Left cardiac atrium (tissue), 4 donors: Measurements from ENCODE around the gene ANO4. TPM values are rescaled to one million over a fixed set of nuclear protein-coding genes. Genes with fewer than 3 reads are reported as not detected.

ENCODE experiments used
- ATAC-seq, 2 donors: fragments of 200-7000 bp; cut with Tn5 transposase; one replicate each; pipeline ENCODE4 v1.9.1; 2020; ENCODE audit warnings: mild to moderate bottlenecking in 2 of 2, moderate library complexity in 2 of 2
- DNase-seq: peaks from one replicate; pipeline ENCODE4 v3.0.0-alpha.2; 2020
- intact Hi-C, 2 donors: fragments of 100-400 bp; cut with DNase I; formaldehyde crosslinking; loops; one replicate each; pipeline versions ENCODE4 v1.14.1 to v1.15.1; 2022 to 2023
- total RNA-seq, 2 donors: library from RNA; stranded (reverse); fragmentation: NEBNext Ultra II Directional; extraction: Animal tissue kit (Norgen Biotek cat#: 25700); gene quantifications; one replicate each; pipeline ENCODE4 v1.2.1, GENCODE V29; 2021
- donor health status: DM: no; HTN: yes; CAD: no.
- donor health status: DM: no; HTN: yes; CAD: no; lungs with severe emphysema.
- donor health status: DM: yes; HTN: yes; CAD: no.
- donor health status: Dilated cardiomyopathy.

ANO4 gene
- total RNA-seq, 2 donors from 2014 or later = 0.29 to 0.71 TPM

- intact Hi-C loops = no loop called here
- DNase-seq = no peak
- no peak for ATAC-seq
Measured at GRCh38 chr12:101013993-101014392, 219.4 kb downstream of the ANO4 start.

- intact Hi-C loops = no loop called here
- no peak for DNase-seq
- no peak for ATAC-seq
Measured at GRCh38 chr12:101015044-101015443, 220.5 kb downstream of the ANO4 start.

DNA sequence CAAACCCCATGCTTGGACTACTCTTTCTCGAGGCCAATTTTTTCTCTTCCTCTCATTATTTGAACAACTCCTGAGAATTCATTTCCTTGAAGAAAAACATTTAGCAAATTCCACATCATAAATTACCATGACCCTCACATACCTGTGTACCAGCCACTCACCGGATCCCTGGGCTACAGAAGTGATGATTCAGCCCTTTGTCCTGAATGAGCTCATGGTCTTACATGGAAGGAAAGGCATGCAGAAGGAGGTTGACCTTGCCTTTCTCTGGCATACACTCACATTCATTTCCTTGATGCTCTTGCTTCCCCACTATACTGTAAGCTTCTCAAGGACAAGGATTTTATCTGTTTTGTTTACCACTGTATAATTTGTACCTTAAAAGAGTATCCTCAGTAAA lies 224.0 kb downstream of the ANO4 start:
- intact Hi-C loops = no loop called here
- no peak for DNase-seq
- peak in 1 of 2 donors; percentile 88 for ATAC-seq

DNA sequence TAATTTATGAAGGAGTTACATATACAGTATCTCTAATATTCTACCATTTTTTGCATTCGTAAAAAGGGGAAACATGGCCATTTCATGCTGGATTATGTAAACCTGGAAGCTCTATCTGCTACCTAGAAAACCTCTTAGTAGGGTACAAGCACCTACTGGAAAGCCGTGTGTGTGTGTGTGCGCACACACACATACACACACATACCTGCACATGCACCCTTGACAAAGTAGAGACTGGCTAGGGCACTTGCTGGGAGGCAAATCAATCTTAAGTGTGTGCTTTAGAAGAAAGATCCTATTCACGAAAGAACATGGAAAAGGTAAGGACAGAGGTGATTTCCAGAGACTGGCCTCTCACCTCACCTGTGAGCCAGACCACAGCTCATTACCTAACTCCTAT lies 224.6 kb downstream of the ANO4 start:
- ATAC-seq (no peak), DNase-seq (no peak)
- intact Hi-C loops = no loop called here

GRCh38 chr12:101019667-101020066 lies 225.1 kb downstream of the ANO4 start:
- no peak for ATAC-seq
- intact Hi-C loops = no loop called here
- DNase-seq = no peak

GRCh38 chr12:101021442-101021841 lies 226.9 kb downstream of the ANO4 start:
- intact Hi-C loops = no loop called here
- DNase-seq = no peak
- ATAC-seq = no peak

DNA sequence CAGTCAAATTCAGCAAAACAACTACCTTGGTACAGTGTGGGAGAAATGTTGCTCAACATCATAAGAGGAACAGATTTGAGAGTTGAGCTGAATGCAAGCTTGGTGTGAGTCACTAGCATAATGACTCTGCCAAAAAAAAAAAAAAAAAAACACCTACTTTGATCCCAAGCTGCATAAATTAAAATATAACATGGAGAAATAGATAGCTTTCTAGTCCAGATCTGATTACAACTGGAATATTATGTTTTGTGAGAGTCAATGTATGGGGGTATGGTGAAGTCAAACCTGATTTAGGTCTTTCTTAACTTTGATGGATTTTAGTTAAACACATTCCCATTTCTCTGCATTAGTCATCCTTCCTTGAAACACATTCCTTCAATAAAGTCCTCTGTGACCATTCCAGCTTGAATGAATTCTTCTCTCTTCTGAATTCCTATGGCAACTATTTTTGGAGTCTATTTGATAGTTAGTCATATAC lies 227.4 kb downstream of the ANO4 start:
- ATAC-seq (peak in 1 of 2 donors; percentile 95), DNase-seq (no peak)
- intact Hi-C loops = no loop called here

GRCh38 chr12:101027200-101027599 lies 232.6 kb downstream of the ANO4 start:
- ATAC-seq (no peak), DNase-seq (no peak)
- intact Hi-C loops = no loop called here

DNA sequence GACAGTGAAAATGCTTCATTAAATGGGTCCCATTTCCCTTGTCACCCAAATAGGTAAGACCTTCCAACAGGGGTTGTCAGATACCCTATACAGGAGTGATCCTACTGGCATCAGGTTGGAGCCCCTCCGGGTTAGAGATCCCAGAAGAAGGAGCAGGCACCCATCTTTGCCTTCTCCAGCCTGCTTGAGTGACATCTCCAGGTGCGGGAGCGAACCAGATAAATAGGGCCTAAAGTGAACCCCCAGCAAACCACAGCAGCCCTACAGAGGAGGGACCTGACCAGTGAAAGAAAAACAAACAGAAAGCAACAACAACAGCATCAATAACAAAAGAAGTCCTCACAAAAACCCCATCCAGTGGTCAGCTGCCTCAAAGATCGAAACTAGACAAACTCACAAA lies 233.2 kb downstream of the ANO4 start:
- intact Hi-C loops = no loop called here
- ATAC-seq = no peak
- no peak for DNase-seq

DNA sequence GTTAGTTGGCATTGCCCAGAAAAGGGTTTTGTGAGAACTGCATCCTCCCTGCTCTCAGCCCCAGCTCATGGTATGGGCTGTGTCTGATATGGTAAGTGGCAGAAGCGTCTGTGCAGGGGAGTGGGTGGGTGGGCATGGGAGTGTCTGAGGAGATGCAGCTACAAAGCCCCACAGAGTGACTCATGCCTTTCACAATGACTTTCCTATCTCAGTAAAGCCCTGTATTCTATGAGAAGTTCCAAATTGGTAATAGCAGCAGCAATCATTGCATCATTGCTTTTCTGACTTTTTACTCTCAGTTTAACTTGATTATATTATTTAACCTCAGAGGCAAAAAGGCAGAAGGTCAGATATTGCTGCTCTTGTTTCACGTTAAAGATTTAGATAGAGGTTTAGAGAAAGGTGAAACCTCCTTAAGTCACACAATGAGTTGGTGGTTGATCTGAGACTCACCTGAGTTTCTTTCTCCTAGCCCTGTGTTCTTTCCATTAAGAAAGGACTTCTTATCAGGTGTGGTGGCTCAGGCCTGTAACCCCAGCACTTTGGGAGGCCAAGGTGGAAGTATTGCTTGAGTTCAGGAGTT lies 243.8 kb downstream of the ANO4 start:
- no peak for DNase-seq
- ATAC-seq = no peak
- intact Hi-C loops = no loop called here

DNA sequence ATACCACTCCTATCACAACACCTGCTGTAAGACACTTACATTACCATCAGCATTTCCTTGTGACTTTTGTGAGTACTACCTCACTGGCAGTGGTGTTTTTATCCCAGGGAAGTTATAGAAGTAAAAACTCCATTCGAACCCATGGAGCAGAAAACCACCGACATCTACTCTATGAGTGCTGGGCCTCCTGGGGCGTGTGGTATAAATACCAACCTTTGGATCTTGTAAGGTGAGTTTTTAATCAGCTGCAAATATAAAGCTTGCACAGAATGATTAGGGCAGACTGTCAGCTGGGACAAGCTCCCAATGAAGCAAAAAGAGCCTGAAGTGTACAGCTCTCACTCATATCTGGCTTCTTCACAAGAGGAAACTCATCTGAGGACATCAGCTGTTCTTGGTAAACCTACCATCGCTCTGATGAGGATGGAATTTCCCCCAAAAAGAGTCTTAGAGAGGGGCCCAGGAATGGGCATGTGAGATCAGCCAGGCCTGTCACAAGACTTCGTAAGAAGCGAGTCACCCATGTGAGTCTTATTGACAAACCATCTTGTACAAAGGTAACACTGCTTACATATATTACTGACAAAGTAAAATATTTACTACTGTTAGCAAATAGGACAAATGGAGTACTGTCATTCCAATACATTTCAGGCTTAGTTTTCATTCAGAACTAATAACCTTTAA lies 245.4 kb downstream of the ANO4 start:
- DNase-seq (no peak), ATAC-seq (no peak)
- intact Hi-C loops = no loop called here

DNA sequence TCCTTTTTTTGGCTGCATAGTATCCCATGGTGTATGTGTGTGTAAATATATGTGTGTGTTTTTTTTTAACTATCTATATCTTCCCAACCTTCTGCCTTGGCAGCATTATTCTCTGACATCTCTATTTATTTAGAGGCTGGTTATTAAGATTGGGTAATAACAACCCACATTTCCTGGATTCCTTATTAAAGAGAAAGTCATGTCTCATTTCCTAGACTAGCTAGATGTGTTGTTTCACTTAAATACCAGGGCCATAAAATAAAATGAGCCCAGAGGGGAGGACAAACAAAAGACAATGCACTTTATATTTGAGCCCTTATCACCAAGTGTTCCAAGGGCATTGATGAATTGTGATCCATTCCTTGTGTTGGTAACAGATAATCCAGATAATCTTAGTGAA lies 246.4 kb downstream of the ANO4 start:
- DNase-seq = no peak
- intact Hi-C loops = no loop called here

DNA sequence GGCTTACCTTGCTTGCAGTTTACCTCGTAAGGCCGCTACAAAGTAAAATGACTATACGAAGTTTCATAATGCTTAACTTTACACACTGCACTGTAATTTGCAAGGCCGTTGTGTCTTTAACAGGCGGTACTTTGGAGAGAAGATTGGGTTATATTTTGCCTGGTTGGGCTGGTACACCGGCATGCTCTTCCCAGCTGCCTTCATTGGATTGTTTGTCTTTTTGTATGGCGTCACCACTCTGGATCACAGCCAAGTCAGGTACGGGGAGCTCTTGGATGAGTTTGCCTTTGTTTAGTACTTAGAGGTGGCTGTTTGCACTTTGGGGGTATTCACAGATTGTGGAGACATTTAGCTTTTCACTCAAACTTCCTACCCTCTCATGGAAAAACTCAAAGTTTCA lies 247.6 kb downstream of the ANO4 start:
- ATAC-seq = no peak
- DNase-seq = no peak
- intact Hi-C loops = no loop called here

More for the DNA sequence above, 246.4 kb downstream of the ANO4 start:
- no peak for ATAC-seq

DNA sequence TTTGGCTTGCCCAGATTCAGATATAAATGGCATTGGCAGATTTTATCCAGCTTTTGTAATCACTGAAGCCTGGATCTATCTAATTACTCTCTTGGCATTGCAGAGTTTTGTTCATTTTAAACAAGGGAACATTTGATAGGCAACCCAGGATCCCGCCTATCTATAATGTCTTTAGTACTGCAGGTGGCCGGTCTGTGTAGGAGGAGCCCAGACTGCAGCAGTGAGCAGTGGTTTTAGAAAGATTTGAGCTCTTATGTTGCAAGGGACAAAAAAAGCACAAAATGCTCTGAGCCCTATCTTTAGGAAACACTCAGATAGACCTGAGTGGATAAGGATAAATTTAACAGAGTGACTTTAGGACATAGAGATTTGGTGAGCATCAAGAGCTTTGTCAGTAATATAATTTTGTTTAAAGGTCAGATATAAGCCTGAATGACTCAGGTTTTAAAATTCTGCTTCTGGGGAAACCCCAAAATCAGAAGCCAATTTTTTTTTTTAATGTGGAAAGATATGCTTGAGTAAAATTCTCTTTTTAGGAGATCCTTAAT lies 250.0 kb downstream of the ANO4 start:
- intact Hi-C loops = no loop called here
- peak in 1 of 2 donors; percentile 19 for ATAC-seq
- no peak for DNase-seq

DNA sequence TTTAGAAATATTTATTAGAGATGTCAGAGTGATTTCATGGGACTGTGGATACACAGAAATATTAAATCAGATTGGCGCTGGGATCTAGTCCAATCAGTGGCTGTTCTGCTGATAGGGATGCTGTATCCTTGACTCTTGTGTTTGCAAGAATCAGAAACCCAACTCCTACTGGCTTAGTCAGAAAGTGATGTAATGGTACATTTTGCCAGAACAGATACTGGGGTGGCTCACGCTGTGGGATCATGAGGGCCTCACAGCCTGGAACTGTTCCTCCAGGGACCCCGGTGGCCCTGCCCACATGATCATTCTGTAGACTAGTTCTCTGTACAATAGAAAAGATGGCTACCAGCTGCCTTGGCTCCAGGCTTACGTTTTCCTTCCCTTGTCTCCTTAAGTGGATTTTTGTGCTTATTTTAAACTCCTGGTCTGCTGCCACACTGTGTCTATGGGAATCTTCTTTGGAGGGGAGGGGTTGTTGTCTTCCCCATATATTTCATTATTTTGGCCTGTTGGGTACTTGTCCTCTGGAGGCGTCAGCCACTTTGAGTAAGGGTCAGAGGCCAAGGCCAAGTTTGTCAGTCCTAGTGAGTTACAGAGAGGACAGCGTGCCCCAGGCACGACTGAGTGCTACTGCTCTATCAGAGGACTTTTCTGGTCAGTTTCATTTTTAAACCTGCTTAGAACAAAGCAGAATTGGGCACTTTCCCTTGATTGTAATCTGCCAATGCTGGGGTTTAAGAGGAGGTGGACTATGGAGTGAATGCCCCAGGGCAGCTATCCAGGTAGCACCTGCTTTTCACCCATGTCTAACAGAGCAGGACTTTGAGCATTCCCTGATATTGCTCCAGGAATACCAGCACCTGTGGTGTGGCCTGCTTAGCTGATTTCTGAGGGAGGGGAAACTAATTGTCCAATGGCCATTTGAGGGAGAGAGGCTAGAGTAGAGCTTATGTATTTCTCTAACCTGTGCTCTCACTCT lies 251.2 kb downstream of the ANO4 start:
- DNase-seq (no peak), ATAC-seq (peak; percentile 55 to 91)
- intact Hi-C loops = no loop called here

DNA sequence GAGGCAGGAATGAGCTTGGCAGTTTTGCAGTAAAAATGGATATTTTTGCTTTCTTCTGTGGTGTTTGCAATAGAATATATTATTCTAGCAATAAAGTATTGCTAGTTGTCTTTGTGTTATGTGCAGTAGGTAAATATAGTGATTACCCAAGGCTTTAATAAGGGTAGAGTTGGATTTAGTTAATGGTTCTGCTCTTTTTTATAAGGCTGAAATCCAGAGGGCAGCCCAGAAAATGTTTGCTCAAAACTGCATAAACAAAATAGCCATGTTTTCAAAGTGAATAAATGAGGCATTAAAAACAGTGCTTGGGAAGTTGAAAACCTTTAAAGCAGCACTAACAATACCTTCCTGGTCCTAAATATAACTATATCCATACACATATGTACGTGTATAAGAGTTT lies 253.1 kb downstream of the ANO4 start:
- DNase-seq (no peak), ATAC-seq (no peak)
- intact Hi-C loops = no loop called here

GRCh38 chr12:101050631-101051030 lies 256.1 kb downstream of the ANO4 start:
- ATAC-seq (no peak), DNase-seq (no peak)
- intact Hi-C loops = no loop called here

DNA sequence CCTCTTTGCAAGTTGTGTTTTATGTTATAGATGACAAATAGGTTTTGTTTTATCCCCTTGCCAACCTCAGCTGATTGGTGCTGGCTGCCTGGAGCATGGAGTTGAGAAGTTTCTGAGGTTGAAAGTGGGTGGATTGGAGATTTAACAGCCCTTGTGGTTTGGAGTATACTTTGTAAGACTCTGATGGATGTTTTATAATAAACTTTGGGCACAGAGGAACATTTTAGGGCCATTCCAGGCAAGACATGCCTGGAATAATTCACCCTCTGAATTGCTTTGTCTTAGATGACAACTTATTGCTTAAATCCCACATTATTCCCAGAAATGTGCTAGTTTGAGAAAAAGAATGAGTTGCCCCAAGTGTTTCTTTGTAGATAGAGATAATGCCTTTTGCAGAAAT lies 256.6 kb downstream of the ANO4 start:
- DNase-seq (no peak), ATAC-seq (no peak)
- intact Hi-C loops = no loop called here

- DNase-seq (no peak), ATAC-seq (peak; percentile 61 to 97)
- intact Hi-C loops = no loop called here
Measured at GRCh38 chr12:101051901-101052550, 257.4 kb downstream of the ANO4 start.
